CD4-positive, alpha-beta T cell treated with Interferon gamma for 1 hour (primary cell): ENCODE data around the gene BLVRB.
"Not testable (repeated sequence)": the region's sequence is repeated elsewhere in the genome, so short reads cannot be mapped to it uniquely, and the experiment has no call there.

Experiments
- DNase-seq: peaks from one replicate; pipeline ENCODE4 v3.0.0-alpha.2; 2020

BLVRB gene

DNA sequence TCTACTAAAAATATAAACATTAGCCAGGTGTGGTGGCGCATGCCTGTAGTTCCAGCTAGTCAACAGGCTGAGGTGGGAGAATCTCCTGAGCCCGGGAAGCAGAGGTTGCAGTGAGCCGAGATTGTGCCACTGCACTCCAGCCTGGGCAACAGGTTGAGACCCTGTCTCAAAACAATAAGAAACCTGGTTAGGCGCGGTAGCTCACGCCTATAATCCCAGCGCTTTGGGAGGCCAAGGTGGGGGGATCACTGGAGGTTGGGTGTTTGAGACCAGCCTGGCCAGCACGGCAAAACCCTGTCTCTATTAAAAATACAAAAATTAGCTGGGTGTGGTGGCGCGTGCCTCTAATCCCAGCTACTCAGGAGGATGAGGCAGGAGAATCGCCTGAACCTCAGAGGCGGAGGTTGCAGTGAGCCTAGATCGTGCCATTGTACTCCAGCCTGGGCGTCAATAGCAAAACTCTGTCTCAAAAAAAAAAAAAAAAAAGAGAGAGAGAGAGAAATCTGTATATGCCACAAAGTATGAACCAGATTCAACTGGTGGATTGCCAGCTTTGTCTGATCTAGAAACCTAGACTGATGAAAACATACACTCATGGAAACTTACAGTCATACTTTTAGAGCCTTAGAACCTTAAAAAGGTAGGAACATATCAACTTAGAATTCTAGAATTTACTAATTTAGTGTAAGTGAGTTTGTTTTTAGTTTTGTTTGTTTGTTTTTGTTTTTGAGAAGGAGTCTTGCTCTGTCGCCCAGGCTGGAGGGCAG, 10.5 kb upstream of the BLVRB start:
- DNase-seq, result not testable (repeated sequence)

DNA sequence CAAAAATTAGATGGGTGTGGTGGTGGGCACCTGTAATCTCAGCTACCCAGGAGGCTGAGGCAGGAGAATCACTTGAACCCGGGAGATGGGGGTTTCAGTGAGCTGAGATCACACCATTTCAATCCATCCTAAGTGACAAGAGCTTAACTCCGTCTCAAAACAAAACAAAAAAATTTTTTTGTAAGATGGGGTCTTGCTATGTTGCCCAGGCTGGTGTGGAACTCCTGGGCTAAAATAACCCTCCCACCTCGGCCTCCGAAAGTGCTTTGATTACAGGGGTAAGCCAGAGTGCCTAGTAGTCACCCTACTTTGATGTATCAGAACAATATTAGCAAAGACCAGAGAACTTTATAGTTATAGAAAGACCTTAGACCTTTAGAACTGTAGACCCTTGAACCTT, 9.2 kb upstream of the BLVRB start:
- no peak for DNase-seq

DNA sequence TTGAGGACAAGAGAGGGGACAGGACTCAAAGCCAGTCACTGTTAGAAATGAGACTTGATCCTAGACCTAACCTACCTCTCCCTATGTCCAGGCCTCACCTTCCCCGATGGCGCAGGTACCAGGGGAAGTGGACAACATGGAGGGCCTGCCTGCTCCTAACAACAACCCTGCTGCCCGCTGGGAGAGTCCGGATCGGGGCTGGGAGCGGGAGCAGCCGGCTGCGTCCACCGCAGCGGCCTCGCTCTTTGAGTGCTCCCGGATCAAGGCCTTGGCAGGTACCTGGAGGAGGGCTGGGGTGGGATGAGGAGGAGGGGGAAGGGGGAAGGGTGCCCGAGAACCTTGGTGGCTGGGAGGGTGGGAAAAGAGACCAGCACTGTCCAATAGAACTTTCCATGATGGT, 7.0 kb upstream of the BLVRB start:
- no peak for DNase-seq

DNA sequence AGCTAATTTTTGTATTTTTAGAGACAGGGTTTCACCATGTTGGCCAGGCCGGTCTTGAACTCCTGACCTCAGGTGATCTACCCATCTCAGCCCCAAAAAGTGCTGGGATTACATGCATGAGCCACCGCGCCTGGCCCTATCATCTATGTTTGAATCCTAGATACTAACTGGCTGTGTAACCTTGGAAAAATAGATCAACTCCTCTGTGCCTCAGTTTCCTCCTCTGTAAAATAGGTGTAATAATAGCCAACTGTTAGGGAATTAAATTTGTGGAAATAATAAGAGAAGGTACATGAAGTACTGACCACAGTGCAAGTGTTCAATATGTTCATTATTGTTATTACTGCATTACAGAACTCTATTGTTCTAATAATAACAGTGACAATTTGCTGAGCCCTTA, 5.6 kb upstream of the BLVRB start:
- DNase-seq, result no peak

DNA sequence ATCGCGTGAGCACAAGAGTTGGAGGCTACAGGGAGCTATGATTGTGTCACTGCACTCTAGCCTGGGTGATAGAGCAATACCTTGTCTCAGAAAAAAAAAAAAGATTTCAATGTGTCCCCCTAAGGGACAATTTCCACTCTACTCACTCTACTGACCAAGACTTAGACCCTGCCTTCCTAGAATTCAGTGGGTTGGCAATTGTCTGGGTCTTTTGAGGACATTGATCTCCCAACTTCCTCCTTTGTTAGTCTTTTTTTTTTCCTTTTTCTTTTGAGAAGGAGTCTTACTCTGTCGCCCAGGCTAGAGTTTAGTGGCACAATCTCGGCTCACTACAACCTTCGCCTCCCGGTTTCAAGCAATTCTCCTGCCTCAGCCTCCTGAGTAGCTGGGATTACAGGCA, 3.5 kb upstream of the BLVRB start:
- no peak for DNase-seq

DNA sequence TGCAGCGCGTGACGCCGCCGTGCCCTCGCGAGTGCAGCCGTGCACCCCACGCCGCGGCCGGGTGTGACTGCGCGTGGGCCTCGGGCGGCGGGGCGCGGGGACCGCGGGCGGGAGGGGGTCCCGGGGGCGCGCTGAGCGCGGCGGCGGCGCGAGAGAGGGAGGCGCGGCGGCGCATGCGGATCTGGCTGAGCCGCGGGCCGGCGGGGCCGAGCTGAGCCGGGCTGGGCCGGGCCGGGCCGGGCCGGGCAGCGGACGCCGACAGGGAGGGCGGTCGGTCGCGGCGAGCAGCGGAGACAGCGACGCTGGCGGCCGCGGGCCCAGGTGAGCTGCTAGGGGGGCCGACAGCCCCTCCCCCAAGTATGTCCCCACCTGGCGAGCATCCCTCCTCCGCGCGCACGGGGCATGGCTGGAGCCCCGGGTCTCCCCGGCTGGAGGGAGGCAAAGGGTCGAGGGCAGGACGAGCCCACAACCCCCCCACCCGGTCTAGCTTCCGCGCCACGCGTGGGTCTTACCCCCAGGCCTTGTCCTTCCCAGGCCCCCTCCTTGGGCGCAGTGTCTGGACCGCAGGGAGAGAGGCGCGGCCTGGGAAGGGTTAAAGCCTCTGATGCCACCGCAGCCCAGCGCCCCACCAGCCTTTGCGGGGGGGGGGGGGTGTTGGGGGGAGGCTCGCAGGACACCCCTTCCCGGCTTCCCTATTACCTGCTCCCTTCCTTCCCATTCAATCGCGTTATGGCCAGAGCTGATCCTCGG, 1.6 kb upstream of the BLVRB start, which contains the start of gene SPTBN4:
Gene SPTBN4 (plus strand): TSS at position 17 of the 750 bp plus-strand sequence. CDS start 5,621 bp downstream, outside the sequence.
- no peak for DNase-seq

DNA sequence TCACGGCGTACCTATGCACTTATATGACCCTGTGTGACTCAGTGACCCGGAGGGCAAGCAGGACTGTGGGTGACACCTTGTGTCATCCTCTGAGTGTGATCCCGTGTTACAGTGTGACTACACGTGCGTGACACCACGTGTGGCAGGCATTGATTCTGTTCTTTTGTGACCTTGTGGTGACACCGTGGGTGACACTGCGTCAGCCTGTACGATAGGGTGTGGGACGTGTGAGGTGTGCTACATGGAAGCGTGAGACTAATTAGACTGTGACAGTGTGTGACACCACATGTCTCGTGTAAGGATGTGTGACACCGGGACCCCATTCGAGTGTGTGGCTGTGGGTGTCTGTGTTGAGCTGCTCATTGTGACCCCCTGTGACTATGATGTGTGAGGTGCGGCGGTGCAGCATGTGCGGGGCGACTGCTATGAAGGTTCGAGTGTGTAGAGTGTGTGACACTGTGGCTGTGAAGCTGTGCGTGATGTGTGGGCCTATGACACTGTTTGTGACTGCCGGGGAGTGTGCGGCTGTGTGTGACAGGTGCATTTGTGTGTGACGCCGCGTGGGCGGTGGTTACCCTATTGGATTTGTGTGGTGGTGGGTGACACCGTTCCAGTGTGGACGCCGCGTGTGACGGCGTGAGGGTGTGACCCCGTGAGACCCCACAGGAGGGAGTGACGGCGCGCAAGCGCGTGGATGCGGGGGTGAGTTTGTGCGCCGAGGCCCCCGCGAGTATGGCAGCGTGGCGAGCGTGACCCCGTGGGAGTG, 857 bp upstream of the BLVRB start:
- peak; percentile 87 for DNase-seq

DNA sequence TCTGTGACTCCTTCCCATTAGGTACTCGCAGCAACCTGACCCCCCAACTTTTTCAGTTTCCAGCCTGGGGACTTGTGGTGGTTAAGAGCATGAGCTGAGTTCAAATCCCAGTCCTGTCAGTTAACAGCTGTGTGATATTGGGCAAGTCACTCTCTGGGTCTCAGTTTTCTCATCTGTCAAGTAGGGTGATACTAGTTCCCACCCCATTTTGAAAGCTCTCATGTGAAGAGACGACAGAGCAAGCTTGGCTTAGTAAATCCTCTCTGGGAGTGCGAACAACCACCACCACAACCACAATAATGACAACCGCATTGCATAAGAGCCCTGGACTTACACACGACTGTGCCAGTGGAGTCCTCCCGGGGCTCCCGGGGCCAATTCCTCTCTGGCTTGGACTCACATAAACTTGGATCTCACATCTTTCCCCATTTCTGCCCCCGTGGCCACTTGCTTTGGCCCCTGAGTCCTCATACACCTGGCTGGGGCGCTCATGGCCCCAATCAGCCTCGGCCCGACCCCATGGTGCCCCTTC, 454 bp downstream of the BLVRB start:
- peak; percentile 36 for DNase-seq

DNA sequence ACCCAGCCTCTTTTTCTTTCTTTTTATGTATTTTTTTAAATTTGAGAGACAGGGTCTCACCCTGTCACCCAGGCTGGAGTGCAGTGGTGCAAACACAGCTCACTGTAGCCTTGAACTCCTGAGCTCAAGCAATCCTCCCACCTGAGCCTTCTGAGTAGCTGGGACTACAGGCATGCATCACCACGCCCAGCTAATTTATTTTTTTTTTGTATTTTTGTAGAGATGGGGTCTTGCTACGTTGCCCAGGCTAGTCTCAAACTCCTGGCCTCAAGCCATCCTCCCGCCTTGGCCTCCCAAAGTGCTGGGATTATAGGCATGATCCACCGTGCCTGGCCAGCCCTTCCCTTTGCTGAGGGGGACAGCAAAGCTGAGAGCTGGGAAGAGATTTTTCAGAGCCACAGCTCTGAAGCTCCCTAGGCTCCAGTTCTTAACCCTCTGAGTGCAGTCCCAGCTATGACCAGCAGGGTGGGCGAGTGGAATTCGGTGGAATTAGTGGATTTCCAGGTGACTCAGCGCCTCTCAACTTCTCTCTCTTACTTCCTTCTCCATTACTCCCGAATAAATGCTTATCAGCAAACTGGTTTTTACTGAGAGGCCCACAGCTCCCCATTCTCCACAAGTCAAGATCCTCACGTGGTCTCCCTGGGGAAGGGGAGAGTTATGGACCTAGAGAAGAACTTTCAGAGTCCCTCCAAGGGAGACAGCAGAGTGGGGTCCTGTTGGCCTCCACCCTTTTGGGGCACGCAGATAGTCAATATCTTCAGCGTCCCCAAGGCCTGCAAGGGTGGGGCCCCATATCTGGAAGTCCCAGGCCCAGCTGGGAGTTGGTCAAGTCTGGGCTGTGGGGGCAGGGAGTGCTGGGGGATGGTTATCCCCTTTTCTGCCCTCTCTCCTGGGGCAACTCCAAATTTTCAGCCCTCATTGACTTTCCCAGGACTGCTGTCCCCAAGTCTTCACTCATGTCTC, 1.2 kb downstream of the BLVRB start:
- peak; percentile 57 for DNase-seq

DNA sequence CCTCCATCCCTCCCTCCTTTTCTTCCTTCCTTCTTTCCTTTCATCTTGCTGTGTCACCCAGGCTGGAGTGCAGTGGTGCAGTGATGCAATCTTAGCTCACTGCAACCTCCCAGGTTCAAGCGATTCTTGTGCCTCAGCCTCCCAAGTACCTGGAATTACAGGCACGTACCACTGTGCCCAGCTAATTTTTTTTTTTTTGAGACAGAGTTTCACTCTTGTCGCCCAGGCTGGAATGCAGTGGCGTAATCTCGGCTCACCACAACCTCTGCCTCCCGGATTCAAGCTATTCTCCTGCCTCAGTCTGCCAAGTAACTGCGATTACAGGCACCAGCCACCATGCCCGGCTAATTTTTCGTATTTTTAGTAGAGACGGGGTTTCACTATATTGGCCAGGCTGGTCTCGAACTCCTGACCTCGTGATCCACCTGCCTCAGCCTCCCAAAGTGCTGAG, 1.9 kb downstream of the BLVRB start:
- not testable (repeated sequence) for DNase-seq

DNA sequence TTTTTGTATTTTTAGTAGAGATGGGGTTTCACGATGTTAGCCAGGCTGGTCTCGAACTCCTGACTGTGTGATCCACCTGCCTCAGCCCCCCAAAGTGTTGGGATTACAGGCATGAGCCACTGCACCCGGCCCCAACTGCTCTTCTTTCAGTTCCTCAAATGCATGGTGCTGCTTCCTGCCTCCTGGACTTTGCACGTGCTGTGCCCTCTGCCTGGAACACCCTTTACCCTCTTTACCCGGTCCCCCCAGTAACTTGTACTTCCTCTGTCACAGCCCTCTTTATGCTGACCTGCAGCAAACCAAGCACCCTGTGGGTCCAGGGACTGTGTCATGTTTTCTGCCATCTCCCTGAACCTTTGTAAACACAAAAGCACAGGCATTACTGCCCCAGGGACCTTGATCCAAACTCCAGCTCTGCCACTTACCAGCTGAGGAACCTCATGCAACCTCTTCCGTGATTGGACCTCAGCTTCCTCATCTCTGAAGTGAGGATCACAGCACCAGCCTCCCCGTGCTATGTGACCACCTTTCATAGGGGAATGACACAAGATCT, 3.8 kb downstream of the BLVRB start:
- DNase-seq, result peak; percentile 22

DNA sequence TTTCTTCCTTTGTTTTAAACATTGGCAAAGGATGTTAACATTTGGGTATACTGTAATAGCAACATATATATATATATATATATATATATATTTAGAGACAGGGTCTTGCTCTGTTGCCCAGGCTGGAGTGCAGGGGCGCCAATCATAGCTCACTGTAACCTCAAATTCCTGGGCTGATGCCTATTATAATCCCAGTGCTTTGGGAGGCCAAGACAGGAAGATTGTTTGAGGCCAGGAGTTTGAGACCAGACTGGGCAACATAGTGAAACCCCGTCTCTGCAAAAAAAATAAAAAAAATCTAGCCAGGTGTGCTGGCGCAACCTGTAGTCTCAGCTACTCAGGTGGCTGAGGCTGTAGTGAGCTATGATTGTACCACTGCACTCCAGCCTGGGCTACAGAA, 5.4 kb downstream of the BLVRB start:
- DNase-seq, result no peak

DNA sequence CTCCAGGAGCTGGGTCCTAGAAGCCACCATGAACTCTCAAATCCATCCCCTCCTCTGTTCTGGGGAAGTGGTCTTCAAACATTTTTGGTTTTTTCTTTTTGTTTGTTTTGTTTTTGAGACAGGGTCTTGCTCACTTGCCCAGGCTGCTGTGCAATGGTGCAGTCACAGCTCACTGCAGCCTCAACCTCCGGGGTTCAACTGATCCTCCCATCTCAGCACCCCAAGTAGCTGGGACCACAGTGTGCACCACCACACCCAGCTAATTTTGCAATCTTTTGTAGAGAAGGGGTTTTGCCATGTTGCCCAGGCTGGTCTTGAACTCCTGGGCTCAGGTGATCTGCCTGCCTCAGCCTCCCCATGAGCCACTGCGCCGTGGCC, 7.0 kb downstream of the BLVRB start:
- no peak for DNase-seq

DNA sequence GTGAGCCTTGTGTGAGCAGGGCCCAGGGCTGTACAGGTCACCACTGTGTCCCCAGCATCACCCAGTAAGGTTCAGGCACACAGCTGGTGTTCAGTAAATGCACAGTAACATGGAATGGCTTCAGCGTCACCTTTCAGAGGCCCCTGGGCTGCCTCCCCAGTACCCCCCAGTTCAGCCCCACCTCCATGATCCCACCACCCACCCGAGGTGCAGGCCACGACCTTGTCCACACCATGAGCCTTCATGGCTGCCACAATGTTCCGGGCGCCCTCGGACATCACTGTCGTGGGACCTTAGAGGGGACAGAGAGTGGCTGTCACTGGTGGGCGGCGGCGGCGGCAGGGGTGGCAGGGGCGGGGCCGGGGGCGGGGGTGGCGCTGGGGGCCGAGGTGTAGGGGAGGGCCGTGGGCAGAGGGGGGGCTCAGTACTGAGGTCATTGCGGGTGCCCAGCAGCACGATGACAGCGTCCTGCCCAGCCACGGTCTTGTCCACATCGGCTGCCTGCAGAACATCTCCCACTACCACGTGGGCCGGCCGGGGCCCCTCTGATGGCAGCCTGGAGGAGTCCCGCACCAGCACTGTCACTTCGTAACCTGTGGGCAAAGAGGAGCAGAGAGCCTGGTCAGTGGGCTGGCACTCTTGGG, 7.5 kb downstream of the BLVRB start:
- DNase-seq, result no peak

DNA sequence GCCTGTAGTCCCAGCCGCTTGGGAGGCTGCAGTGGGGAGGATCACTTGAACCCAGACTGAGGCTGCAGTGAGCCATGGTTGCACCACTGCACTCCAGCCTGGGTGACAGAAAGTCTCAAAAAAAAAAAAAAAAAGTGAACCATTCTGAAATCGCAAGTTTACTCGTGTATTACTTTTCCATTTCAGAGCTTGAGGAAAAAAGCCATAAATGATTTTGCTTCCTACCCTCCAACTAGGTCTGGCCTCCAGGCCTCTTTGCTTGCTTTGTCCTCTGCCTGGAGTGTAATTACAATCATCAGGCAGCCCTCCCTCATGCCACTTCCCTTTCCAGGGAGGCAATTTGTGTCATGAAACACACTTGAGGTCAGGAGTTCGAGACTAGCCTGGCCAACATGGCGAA, 8.5 kb downstream of the BLVRB start:
- no peak for DNase-seq

DNA sequence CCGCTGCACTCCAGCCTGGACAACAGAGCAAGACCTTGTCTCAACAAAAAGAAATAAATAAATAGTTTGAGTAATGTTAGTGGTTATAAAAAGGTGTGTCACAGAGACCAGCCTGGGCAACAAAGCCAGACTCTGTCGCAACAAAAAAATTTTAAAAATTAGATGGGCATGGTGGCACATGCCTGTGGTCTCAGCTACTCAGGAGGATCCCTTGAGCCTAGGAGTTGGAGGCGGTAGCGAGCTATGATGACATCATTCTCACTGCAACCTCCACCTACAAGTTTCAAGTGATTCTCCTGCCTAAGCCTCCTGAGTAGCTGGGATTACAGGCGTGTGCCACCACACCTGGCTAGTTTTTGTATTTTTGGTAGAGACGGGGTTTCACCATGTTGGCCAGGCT, 11.6 kb downstream of the BLVRB start:
- not testable (repeated sequence) for DNase-seq

DNA sequence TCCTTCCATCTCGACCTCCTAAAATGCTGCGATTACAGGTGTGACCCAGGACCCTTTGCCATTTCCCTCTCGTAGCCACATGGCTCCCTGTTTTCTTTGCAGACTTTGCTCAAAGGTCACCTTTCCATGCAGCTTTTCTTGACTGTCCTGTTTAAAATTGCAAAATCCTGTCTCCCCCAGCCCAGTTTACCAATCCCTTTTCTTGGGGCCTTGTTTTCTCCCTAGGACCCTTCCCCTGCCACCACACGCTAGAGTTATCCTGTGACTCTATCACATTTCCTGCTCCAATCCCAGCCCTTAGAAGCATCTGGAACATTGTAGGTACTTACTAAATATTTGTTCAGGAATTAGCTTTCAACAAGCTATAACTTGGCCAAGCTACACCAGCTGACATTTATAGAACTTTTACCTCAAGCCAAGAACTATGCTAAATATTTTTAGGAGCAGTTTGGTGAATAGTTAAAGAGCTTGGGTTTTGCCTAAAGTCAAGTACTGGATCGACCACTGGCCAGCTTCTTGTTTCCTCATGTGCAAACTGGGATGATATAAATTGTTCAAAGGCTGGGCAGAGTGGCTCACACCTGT, 12.3 kb downstream of the BLVRB start:
- no peak for DNase-seq

DNA sequence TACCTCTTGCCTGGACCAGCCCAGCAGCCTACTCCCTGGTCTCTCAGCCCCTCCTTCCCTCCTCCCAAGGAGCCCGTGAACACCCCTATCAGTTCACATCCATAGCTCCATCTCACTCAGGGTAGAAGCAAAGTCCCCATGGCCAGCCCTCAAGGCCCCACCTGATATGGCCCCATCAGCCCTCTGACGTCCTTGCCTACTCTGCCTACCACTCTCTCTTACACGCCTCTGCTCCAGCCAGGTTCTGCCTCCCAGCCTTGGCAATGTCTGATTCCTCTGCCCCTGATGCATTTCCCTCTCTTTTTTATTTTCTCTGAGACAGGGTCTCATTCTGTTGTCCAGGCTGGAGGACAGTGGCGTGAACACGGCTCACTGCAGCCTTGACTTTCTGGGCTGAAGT, 13.5 kb downstream of the BLVRB start:
- no peak for DNase-seq

DNA sequence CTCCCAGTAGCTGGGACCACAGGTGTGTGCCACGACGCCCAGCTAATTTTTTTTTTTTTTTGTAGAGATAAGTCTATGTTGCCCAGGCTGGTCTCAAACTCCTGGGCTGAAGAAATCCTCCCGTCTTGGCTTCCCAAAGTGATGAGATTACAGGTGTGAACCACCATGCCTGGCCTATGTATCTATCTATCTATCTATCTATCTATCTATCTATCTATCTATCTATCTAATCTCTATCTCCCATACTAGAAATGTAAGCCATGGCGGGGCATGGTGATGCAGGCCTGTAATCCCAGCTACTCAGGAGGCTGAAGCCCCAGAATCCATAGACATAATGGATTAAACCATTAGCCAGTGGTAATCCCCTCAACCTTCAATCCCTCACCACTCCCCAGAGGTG, 14.9 kb downstream of the BLVRB start:
- DNase-seq, result no peak

DNA sequence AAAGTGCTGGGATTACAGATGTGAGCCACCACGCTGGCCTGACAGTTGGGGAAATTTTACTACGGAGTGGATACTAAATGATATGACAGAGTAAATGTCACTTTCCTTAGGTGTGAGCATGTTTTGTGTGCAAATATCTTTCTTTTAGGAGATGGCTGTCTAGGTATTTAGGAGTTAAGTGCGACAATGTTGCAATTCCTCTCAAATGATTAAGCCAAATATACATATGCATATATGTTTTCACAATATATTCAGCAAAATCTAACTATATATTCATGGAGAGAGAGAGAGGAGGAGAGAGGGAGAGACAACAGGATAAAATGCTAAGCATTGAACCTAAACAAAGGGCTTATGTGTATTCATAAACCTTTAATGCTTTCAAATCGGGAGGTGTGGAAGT, 16.0 kb downstream of the BLVRB start:
- no peak for DNase-seq

DNA sequence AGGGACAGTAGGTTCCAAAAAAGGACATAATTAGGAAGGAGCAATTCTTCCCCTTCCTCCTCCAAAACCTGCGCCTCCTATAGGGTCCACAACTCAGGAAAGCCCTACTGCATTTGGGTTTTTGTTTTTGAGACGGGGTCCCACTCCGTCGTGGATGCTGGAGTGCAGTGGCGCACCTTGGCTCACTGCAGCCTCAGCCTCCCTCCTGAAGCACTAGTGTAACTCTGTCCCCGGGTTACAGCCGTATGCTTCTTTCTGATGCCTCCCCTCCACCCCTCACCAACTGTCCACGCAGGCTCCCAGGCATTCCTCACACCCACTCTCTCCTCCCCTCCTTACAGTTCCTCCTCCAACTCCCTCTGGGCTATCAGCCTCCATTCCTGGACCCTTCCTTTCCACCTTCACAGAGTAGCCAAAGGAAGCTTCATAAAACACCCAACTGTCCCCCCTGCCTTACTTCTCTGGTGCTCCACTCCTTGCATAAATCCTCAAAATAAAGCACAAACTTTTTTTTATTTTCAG, 19.2 kb downstream of the BLVRB start:
- no peak for DNase-seq
